Fibroblast of the aortic adventitia (primary cell): ENCODE measurements around the gene CDC25A. TPM values are rescaled to one million over a fixed set of nuclear protein-coding genes. Genes with fewer than 3 reads are reported as not detected.

Experiments
- DNase-seq: peaks from one replicate; pipeline ENCODE4 v3.0.0-alpha.2; 2010; ENCODE audit warnings: low read depth
- H3K4me3 ChIP-seq: 2 replicates; pipeline ENCODE4 v1.5.1; 2011; ENCODE audit warnings: low read depth, mild to moderate bottlenecking, control low read depth, low read length, moderate library complexity
- CTCF ChIP-seq: IDR thresholded peaks from 2 replicates; pipeline ENCODE4 v1.5.1; 2011; ENCODE audit warnings: mild to moderate bottlenecking, low read length, control low read depth, inconsistent platforms; ENCODE audit not compliant: insufficient read depth
- total RNA-seq: library from RNA; depleted of rRNA; stranded (reverse); fragments of >200 nt; gene quantifications from 2 replicates; pipeline ENCODE4 v1.2.3, GENCODE V29; 2012; ENCODE audit warnings: low replicate concordance

The CDC25A gene
- total RNA-seq, 1 donor = 13.6 TPM

- TF ChIP-seq CTCF = no peak
- no peak overlapping the region for H3K4me3 ChIP-seq
- DNase-seq = no peak
Measured at GRCh38 chr3:48202632-48203031, 14.4 kb upstream of the CDC25A start.

- TF ChIP-seq CTCF = no peak
- DNase-seq = no peak
- no peak overlapping the region for H3K4me3 ChIP-seq
Measured at GRCh38 chr3:48199117-48199516, 10.9 kb upstream of the CDC25A start.

GRCh38 chr3:48196611-48197010 is 8.4 kb upstream of the CDC25A start:
- no peak overlapping the region for H3K4me3 ChIP-seq
- DNase-seq = no peak
- TF ChIP-seq CTCF = no peak

- peak; percentile 90 for TF ChIP-seq CTCF
- DNase-seq = peak; percentile 73
- H3K4me3 ChIP-seq = no peak overlapping the region
Measured at GRCh38 chr3:48194446-48195071, 6.3 kb upstream of the CDC25A start.

DNA sequence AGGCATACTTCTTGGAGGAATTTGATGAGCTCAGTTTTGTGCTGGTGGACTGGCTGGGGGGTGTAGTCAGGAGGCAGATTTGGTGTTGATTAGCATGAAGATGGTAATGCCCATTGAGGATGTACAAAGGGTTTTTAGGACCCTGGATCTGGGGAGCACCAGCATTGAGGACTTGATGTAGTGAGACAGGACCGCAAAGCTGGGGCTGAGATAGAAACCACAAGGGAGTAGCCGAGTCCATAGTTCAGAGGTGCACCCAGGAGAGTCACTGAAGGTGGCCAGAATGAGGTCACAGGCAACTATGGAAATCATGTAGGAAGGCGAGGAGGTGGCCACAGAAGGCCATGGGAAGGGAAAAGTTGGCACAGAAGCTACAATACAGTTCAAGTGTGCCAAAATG is 2.7 kb upstream of the CDC25A start:
- TF ChIP-seq CTCF = no peak
- H3K4me3 ChIP-seq = no peak overlapping the region
- no peak for DNase-seq

- no peak for DNase-seq
- no peak for TF ChIP-seq CTCF
Measured at GRCh38 chr3:48189321-48189720, 1.1 kb upstream of the CDC25A start.

More at GRCh38 chr3:48189321-48189720, 1.1 kb upstream of the CDC25A start:
- H3K4me3 ChIP-seq = no peak overlapping the region
